Testis (tissue), 2 donors: Measurements from ENCODE around the gene ITPK1.

Source experiments
- POLR2A ChIP-seq: fragments of 450-650 bp; IDR thresholded peaks from one replicate; pipeline ENCODE4 v1.6.1; 2017; ENCODE audit warnings: antibody characterized with exemption, mild to moderate bottlenecking, moderate library complexity
- TF ChIP-seq, protein P1 (sequence below), 3 experiments: fragments of 450-650 bp in 2 of 3; fragments of 200-600 bp in 1 of 3; sonication (generic) in 1 of 3; IDR thresholded peaks; one replicate each; pipeline ENCODE4 v1.5.1; 2016 to 2019; ENCODE audit warnings: antibody characterized with exemption in 3 of 3, mild to moderate bottlenecking in 2 of 3, moderate library complexity in 1 of 3

DNA sequence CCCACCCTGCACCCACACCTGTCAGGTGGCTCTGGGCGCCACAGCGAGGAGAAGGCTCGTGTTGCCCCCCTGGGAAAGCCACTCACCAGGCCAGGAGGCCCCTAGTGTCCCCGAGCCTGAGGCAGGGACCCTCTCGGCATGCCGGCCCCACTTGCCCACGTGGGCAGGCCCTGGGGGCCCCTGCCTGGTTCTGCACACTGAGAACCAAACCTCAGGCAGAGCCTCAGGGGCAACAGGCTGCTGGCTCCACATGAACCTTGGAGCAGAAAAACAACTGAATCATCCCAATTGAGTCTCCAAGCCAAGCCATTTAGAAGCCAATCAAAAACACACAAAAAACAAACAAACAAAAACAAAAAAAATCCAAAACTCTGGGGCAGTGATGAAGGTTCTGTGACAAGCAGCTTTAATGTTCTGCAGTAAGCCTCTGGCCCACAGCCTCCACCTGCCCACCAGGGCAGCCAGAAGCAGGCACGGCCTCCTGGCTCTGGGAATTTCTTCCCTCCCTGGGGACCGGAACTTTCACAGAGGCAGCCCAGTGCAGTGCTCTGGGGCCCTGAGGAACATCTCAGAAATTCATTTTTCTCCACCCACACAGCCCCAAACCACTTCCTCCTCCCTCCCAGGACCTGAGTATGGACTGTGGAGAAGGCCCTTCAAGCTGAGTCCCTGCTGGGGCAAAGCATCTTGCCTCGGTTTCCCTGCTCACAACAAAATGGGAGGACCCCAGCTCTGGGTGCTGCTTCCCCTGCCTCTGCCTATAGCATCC is 102.6 kb downstream of the ITPK1 start:
- TF ChIP-seq, protein P1, sequence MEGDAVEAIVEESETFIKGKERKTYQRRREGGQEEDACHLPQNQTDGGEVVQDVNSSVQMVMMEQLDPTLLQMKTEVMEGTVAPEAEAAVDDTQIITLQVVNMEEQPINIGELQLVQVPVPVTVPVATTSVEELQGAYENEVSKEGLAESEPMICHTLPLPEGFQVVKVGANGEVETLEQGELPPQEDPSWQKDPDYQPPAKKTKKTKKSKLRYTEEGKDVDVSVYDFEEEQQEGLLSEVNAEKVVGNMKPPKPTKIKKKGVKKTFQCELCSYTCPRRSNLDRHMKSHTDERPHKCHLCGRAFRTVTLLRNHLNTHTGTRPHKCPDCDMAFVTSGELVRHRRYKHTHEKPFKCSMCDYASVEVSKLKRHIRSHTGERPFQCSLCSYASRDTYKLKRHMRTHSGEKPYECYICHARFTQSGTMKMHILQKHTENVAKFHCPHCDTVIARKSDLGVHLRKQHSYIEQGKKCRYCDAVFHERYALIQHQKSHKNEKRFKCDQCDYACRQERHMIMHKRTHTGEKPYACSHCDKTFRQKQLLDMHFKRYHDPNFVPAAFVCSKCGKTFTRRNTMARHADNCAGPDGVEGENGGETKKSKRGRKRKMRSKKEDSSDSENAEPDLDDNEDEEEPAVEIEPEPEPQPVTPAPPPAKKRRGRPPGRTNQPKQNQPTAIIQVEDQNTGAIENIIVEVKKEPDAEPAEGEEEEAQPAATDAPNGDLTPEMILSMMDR (IDR thresholded peaks at IDR 0.05): no peak
- no peak for TF ChIP-seq POLR2A
